ENCODE data around the gene CASP8. TPM values are rescaled to one million over a fixed set of nuclear protein-coding genes. Genes with fewer than 3 reads are reported as not detected.
"Not testable (repeated sequence)": the region's sequence is repeated elsewhere in the genome, so short reads cannot be mapped to it uniquely, and the experiment has no call there.

Gene CASP8
- total and polyA plus RNA-seq, 3 donors from 2014 or later = 7.4 to 12.5 (median 9.1) TPM

GRCh38 chr2:201233812-201234662 is 26.3 kb upstream of the CASP8 start:
- Histone ChIP-seq H3K4me3 (peak overlapping the region; percentile 9 to 30), H3K36me3 (ENCODE audit: low read depth, missing control alignments) (no peaks in the 10 kb centered on the region), H3K27ac (peak overlapping the region in 1 of 2 donors; percentile 15), H3K27me3 (no peaks in the 10 kb centered on the region), H3K9me3 (no peaks in the 10 kb centered on the region), H3K4me1 (peaks cover 10% of the 10 kb centered on the region)
- DNase-seq = no peak
- 57 to 71% methylated on average over 21 of the region's 21 CpGs for WGBS, 2 donors
- TF ChIP-seq CTCF (IDR thresholded peaks at IDR 0.05) (no peak), POLR2A (IDR thresholded peaks at IDR 0.05) (no peak)
- intact Hi-C loops (cut with DNase I; ENCODE audit: low total_unique reads) = no loop called here

DNA sequence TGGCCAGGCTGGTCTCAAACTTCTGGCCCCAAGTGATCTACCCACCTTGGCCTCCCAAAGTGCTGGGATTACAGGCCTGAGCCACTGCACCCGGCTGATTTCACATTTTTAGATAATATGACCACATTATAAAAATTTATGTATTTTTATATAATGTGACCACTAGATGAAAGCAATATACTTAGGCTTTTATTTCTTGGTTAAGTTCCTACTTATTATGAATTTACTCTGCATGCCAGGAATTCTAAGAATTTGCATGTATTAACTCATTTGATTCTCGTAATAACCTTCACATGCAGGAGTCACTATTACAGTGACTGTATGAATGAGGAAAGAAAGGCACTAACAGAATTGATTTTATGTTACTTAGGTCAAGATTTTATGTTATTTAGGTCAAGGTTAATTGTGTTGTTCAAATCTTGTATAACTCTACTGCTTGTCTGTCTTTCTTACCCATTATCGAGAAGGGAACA is 25.6 kb upstream of the CASP8 start:
- intact Hi-C loops (cut with DNase I; ENCODE audit: low total_unique reads) = no loop called here
- H3K4me3 ChIP-seq = no peak overlapping the region
- 68 to 74% methylated on average over 3 of the region's 3 CpGs for WGBS, 2 donors

DNA sequence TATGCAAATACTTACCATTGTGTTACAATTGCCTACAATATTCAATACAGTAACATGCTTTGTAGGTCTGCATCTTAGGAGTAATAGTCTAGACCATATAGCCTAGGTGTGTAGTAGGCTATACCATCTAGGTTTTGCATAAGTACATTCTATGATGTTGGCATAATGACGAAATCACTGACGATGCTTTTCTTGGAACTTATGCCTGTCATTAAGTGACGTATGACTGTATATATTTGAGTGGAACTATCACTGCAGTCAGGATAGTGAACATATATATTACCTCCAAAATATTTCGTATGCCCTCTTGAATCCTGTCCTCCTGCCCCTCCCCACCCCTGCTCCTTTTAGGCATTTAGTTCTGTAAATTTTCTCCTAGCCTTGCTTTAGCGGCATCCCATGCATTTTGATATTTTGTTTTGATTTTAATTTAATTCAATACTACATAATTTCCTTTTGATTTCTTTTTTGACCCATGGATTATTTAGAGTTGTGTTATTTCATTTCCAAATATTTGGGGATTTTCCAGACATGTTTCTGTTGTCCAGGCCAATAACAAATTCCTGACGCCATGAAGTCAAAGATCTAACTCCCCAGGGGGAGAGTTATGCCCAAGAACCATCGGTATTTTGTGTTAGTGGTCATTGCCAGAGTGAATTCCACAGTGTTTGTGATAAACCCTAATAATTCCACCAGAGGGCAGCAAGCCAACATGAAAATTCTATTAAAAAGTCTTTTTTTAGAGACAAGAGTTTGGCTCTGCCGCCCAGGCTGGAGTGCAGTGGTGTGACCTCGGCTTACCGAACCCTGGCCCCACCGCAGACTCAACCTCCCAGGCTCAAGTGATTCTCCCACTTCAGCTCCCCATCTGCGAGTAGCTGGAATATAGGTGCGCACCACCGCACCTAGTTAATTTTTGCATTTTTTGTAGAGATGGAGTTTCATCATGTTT is 24.2 kb upstream of the CASP8 start:
- intact Hi-C loops (cut with DNase I; ENCODE audit: low total_unique reads) = no loop called here
- peak; percentile 79 for DNase-seq
- Histone ChIP-seq H3K27me3 (no peaks in the 10 kb centered on the region), H3K9me3 (no peaks in the 10 kb centered on the region), H3K27ac (no peak overlapping the region), H3K4me3 (no peak overlapping the region), H3K36me3 (ENCODE audit: low read depth, missing control alignments) (no peaks in the 10 kb centered on the region), H3K4me1 (peaks cover 10% of the 10 kb centered on the region)
- 39 to 44% methylated on average over 14 of the region's 14 CpGs for WGBS, 2 donors
- TF ChIP-seq CTCF (IDR thresholded peaks at IDR 0.05) = peak; percentile 52 to 62 (median 60)
- no peak for TF ChIP-seq POLR2A (IDR thresholded peaks at IDR 0.05)

More for the DNA sequence above, 25.6 kb upstream of the CASP8 start:
- no peaks in the 10 kb centered on the region for H3K36me3 ChIP-seq (ENCODE audit: low read depth, missing control alignments)
- DNase-seq = no peak
- H3K27ac ChIP-seq = no peak overlapping the region
- H3K9me3 ChIP-seq = no peaks in the 10 kb centered on the region
- peaks cover 10% of the 10 kb centered on the region for H3K4me1 ChIP-seq
- TF ChIP-seq POLR2A (IDR thresholded peaks at IDR 0.05) (no peak), CTCF (IDR thresholded peaks at IDR 0.05) (no peak)
- H3K27me3 ChIP-seq = no peaks in the 10 kb centered on the region

GRCh38 chr2:201237486-201238123 is 22.7 kb upstream of the CASP8 start:
- DNase-seq = no peak
- Histone ChIP-seq H3K36me3 (ENCODE audit: low read depth, missing control alignments) (no peaks in the 10 kb centered on the region), H3K4me3 (no peak overlapping the region), H3K9me3 (no peaks in the 10 kb centered on the region), H3K27ac (no peak overlapping the region), H3K4me1 (peaks cover 4% of the 10 kb centered on the region), H3K27me3 (no peaks in the 10 kb centered on the region)
- WGBS, 2 donors = 74 to 83% methylated on average over 7 of the region's 7 CpGs
- intact Hi-C loops (cut with DNase I; ENCODE audit: low total_unique reads) = no loop called here
- no peak for TF ChIP-seq CTCF (IDR thresholded peaks at IDR 0.05)
- no peak for TF ChIP-seq POLR2A (IDR thresholded peaks at IDR 0.05)

GRCh38 chr2:201239167-201239935 is 21.0 kb upstream of the CASP8 start:
- 74 to 90% methylated on average over 21 of the region's 21 CpGs for WGBS, 2 donors
- intact Hi-C loops (cut with DNase I; ENCODE audit: low total_unique reads) = not testable (repeated sequence)
- DNase-seq = peak; percentile 51

More at GRCh38 chr2:201239167-201239935, 21.0 kb upstream of the CASP8 start:
- not testable (repeated sequence) for H3K4me3 ChIP-seq; H3K36me3 ChIP-seq (ENCODE audit: low read depth, missing control alignments); H3K27me3 ChIP-seq; H3K27ac ChIP-seq; H3K9me3 ChIP-seq; H3K4me1 ChIP-seq

Measured in testis (tissue), 3 donors.